ENCODE results near the gene KRTAP5-4. TPM values are rescaled to one million over a fixed set of nuclear protein-coding genes. Genes with fewer than 3 reads are reported as not detected.
"Not testable (repeated sequence)": the region's sequence is repeated elsewhere in the genome, so short reads cannot be mapped to it uniquely, and the experiment has no call there.

The KRTAP5-4 gene
- total RNA-seq, 1 donor: not detected

DNA sequence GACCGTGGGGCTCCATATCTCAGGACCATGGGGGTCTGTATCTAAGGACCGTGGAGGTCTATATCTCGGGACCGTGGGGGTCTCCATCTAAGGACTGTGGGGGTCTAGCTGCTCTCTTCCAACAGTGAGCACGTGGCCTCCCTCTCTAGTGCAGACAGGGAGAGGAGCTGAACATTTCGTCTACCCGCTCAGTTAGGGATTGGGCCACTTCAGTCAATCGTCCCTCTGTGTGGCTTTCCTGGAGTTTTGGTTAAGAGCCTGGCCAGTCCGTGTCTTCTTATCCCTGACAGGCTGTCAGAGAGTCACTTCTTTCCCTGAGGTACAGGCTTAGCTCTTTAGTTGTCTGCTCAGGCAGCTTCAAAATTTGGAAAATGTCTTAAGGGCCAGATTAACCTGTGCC lies 40.0 kb downstream of the KRTAP5-4 start:
- H3K4me3 ChIP-seq (ENCODE audit: insufficient read depth, low read length): no peak overlapping the region
- H3K27ac ChIP-seq (ENCODE audit: low read depth, low read length): no peak overlapping the region
- H3K27me3 ChIP-seq (ENCODE audit: insufficient read depth, low read length): peaks cover 20% of the 10 kb centered on the region
- no peaks in the 10 kb centered on the region for H4K20me1 ChIP-seq (ENCODE audit: insufficient read depth, low read length)
- H3K79me2 ChIP-seq (ENCODE audit: insufficient read depth, low read length): no peaks in the 10 kb centered on the region
- no peak overlapping the region for H2AFZ ChIP-seq (ENCODE audit: low read length)
- no peaks in the 10 kb centered on the region for H3K4me1 ChIP-seq (ENCODE audit: insufficient read depth, low read length)
- H3K4me2 ChIP-seq (ENCODE audit: insufficient read depth, low read length): no peak overlapping the region
- TF ChIP-seq, protein P1, sequence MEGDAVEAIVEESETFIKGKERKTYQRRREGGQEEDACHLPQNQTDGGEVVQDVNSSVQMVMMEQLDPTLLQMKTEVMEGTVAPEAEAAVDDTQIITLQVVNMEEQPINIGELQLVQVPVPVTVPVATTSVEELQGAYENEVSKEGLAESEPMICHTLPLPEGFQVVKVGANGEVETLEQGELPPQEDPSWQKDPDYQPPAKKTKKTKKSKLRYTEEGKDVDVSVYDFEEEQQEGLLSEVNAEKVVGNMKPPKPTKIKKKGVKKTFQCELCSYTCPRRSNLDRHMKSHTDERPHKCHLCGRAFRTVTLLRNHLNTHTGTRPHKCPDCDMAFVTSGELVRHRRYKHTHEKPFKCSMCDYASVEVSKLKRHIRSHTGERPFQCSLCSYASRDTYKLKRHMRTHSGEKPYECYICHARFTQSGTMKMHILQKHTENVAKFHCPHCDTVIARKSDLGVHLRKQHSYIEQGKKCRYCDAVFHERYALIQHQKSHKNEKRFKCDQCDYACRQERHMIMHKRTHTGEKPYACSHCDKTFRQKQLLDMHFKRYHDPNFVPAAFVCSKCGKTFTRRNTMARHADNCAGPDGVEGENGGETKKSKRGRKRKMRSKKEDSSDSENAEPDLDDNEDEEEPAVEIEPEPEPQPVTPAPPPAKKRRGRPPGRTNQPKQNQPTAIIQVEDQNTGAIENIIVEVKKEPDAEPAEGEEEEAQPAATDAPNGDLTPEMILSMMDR (IDR thresholded peaks at IDR 0.05; ENCODE audit: extremely low read depth, low read depth, low read length): no peak
- H3K9me3 ChIP-seq (ENCODE audit: low read depth, low read length): peaks cover 5% of the 10 kb centered on the region
- no peaks in the 10 kb centered on the region for H3K36me3 ChIP-seq (ENCODE audit: insufficient read depth, low read length)
- no peak for DNase-seq (ENCODE audit: insufficient read length, low spot score, missing footprints)

DNA sequence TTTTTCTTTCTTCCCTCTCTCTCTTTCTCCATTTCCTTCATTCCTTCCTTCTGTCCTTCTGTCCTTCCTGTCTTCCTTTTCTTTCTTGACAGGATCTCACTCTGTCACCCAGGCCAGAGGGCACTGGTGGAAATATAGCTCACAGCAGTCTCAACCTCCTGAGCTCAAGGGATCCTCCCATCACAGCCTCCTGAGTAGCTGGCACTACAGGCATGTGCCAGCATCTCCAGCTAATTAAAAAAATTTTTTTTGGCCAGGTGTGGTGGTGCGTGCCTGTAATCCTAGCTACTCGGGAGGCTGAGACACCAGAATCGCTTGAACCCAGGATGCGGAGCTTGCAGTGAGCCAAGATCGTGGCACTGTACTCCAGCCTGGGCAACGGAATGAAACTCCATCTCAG lies 45.1 kb downstream of the KRTAP5-4 start:
- Histone ChIP-seq H4K20me1 (ENCODE audit: insufficient read depth, low read length) (no peaks in the 10 kb centered on the region), H3K27ac (ENCODE audit: low read depth, low read length) (no peak overlapping the region), H3K4me3 (ENCODE audit: insufficient read depth, low read length) (no peak overlapping the region), H3K9me3 (ENCODE audit: low read depth, low read length) (peaks cover 5% of the 10 kb centered on the region), H3K4me2 (ENCODE audit: insufficient read depth, low read length) (no peak overlapping the region), H3K79me2 (ENCODE audit: insufficient read depth, low read length) (no peaks in the 10 kb centered on the region), H3K36me3 (ENCODE audit: insufficient read depth, low read length) (no peaks in the 10 kb centered on the region), H3K27me3 (ENCODE audit: insufficient read depth, low read length) (peaks cover 39% of the 10 kb centered on the region), H3K4me1 (ENCODE audit: insufficient read depth, low read length) (no peaks in the 10 kb centered on the region), H2AFZ (ENCODE audit: low read length) (no peak overlapping the region)
- TF ChIP-seq, protein P1 (IDR thresholded peaks at IDR 0.05; ENCODE audit: extremely low read depth, low read depth, low read length): no peak
- no peak for DNase-seq (ENCODE audit: insufficient read length, low spot score, missing footprints)

DNA sequence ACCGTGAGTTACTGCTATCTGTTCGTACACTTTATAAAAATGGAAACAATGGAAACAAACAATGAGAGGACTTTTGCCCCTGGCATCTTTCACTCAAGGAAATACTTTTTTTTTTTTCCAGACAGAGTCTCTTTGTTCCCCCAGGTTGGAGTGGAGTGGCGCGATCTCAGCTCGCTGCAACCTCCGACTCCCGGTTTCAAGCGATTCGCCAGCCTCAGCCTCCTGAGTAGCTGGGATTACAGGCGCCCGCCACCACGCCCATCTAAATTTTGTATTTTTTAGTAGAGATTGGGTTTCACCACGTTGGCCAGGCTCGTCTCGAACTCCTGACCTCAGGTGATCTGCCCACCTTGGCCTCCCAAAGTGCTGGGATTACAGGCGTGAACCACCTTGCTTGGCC lies 46.2 kb downstream of the KRTAP5-4 start:
- not testable (repeated sequence) for H3K4me1 ChIP-seq (ENCODE audit: insufficient read depth, low read length); H3K27ac ChIP-seq (ENCODE audit: low read depth, low read length); H3K4me3 ChIP-seq (ENCODE audit: insufficient read depth, low read length)

DNA sequence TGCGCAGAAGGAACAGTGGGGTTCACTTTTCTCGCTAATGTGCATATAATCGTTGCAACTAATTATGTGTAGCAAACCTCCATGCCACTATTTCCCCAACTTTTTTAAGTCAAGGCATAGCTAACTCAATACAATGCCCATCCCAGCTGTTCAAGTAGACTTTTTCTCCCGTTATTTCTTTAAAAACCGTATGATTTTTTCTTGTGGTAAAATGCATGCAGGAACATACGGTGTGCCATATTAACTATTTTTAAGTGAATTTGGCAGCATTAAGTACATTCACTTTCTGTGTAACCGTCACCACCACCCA lies 47.0 kb downstream of the KRTAP5-4 start:
- Histone ChIP-seq H3K27ac (ENCODE audit: low read depth, low read length) (no peak overlapping the region), H3K4me1 (ENCODE audit: insufficient read depth, low read length) (no peaks in the 10 kb centered on the region), H4K20me1 (ENCODE audit: insufficient read depth, low read length) (peaks cover 8% of the 10 kb centered on the region), H3K9me3 (ENCODE audit: low read depth, low read length) (peaks cover 5% of the 10 kb centered on the region), H3K4me3 (ENCODE audit: insufficient read depth, low read length) (no peak overlapping the region), H3K79me2 (ENCODE audit: insufficient read depth, low read length) (no peaks in the 10 kb centered on the region), H2AFZ (ENCODE audit: low read length) (no peak overlapping the region), H3K27me3 (ENCODE audit: insufficient read depth, low read length) (peaks cover 39% of the 10 kb centered on the region), H3K36me3 (ENCODE audit: insufficient read depth, low read length) (no peaks in the 10 kb centered on the region), H3K4me2 (ENCODE audit: insufficient read depth, low read length) (no peak overlapping the region)
- no peak for DNase-seq (ENCODE audit: insufficient read length, low spot score, missing footprints)
- TF ChIP-seq, protein P1 (IDR thresholded peaks at IDR 0.05; ENCODE audit: extremely low read depth, low read depth, low read length): no peak

More for the DNA sequence above, 46.2 kb downstream of the KRTAP5-4 start:
- not testable (repeated sequence) for H2AFZ ChIP-seq (ENCODE audit: low read length); H3K36me3 ChIP-seq (ENCODE audit: insufficient read depth, low read length); H4K20me1 ChIP-seq (ENCODE audit: insufficient read depth, low read length); H3K4me2 ChIP-seq (ENCODE audit: insufficient read depth, low read length); H3K9me3 ChIP-seq (ENCODE audit: low read depth, low read length); DNase-seq (ENCODE audit: insufficient read length, low spot score, missing footprints); H3K79me2 ChIP-seq (ENCODE audit: insufficient read depth, low read length)
- peaks cover 39% of the 10 kb centered on the region for H3K27me3 ChIP-seq (ENCODE audit: insufficient read depth, low read length)

All from osteoblast (primary cell).